Omental fat pad (tissue), 4 donors: ENCODE results near the gene DSCAM. TPM values are rescaled to one million over a fixed set of nuclear protein-coding genes. Genes with fewer than 3 reads are reported as not detected.

Source experiments
- ATAC-seq: fragments of 150-250 bp; one replicate; pipeline ENCODE4 v1.9.1; 2016; ENCODE audit warnings: mild to moderate bottlenecking, moderate library complexity; ENCODE audit not compliant: low FRiP score
- DNase-seq: peaks from one replicate; pipeline ENCODE4 v3.0.0-alpha.2; 2019; ENCODE audit warnings: low spot score
- CTCF ChIP-seq, 3 donors: fragments of 450-650 bp; IDR thresholded peaks; one replicate each; pipeline ENCODE4 v1.5.1; 2016 to 2017; ENCODE audit warnings: antibody characterized with exemption in 3 of 3, mild to moderate bottlenecking in 3 of 3, moderate library complexity in 2 of 3
- total RNA-seq, 4 donors: library from RNA; depleted of rRNA; stranded (reverse); fragments of >200 nt; gene quantifications; one replicate each; pipeline ENCODE4 v1.1.0, GENCODE V29; 2016

DSCAM gene
- total RNA-seq, 4 donors from 2014 or later, result 0.16 TPM; not detected in 3

DNA sequence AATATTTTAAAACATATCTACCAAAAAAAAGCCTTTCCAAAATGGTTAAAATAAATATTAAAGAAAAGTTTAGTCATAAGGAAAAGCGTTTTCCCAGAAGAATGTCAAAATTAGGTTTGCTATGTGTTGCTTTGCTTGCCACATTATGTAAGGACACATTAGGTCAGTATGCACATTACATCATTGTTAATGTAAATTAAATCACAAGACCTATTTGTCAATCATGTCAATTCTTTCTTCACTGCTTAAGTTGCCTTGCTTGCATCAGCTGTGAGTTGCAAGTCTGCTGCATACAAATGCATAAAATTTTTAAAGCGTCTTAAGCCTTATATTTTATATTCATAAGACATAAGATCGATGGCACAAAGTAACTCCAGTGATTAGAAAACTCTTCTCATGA lies 530.9 kb downstream of the DSCAM start:
- ATAC-seq (no peak), DNase-seq (no peak)
- TF ChIP-seq CTCF (IDR thresholded peaks at IDR 0.05), result no peak

DNA sequence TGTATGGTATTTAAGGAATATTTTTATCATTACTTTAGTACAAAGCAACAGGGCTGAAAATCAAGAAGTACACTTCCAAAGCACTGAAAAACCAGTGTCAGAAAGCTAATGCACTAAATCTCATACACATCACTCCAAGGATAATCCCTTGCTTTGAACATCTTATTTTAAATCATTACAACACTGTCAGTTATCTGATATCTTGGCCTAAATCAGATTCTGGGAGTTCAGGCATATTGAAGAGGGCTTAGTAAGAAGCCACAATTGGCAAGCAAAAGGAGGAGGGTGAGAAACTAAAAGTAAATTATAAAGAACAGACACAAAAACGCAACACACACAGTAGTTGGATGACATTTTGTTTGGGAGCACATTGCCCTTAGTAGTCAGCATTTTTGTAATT lies 531.3 kb downstream of the DSCAM start:
- ATAC-seq (no peak), DNase-seq (no peak)
- no peak for TF ChIP-seq CTCF (IDR thresholded peaks at IDR 0.05)

DNA sequence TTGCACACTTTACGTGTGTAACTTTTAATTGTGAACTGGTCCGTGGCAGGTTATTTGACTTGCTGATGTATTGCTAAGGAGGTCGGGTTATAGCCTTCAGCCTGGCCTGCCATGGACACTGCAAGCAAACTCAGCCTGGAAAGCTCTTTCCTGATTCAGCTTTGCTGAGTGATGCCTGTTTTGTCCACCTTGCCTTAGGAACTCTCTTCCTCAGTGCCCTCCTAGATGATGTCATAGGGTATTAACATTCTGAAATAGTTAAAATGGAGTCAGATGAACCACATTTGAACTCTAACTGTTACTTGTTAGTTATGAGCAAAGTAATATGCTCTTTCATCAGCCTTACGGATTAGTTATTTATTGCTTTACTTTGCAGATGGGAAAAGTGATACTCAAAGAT lies 533.7 kb downstream of the DSCAM start:
- no peak for TF ChIP-seq CTCF (IDR thresholded peaks at IDR 0.05)
- DNase-seq, result no peak
- ATAC-seq, result no peak

GRCh38 chr21:40300300-40300699 lies 546.7 kb downstream of the DSCAM start:
- DNase-seq (no peak), ATAC-seq (no peak)
- no peak for TF ChIP-seq CTCF (IDR thresholded peaks at IDR 0.05)

GRCh38 chr21:40299451-40299850 lies 547.5 kb downstream of the DSCAM start:
- no peak for ATAC-seq
- DNase-seq, result no peak
- no peak for TF ChIP-seq CTCF (IDR thresholded peaks at IDR 0.05)

GRCh38 chr21:40294345-40294744 lies 552.6 kb downstream of the DSCAM start:
- DNase-seq, result no peak
- no peak for ATAC-seq
- no peak for TF ChIP-seq CTCF (IDR thresholded peaks at IDR 0.05)

- ATAC-seq, result no peak
- no peak for DNase-seq
- no peak for TF ChIP-seq CTCF (IDR thresholded peaks at IDR 0.05)
Observed at GRCh38 chr21:40291560-40291959, 555.4 kb downstream of the DSCAM start.
